Smooth muscle cell (in vitro differentiated cells): ENCODE data around the gene TTLL5. TPM values are rescaled to one million over a fixed set of nuclear protein-coding genes. Genes with fewer than 3 reads are reported as not detected.

ENCODE experiments used
- DNase-seq: peaks from one replicate; lab custom pipeline; 2025; ENCODE audit not compliant: unreplicated experiment; lab: John Stamatoyannopoulos, UW
- H2AFZ ChIP-seq: fragments of 200-600 bp; sonication (generic); 2 replicates; pipeline ENCODE4 v1.6.0; 2016; ENCODE audit warnings: antibody characterized with exemption, low read depth, mild to moderate bottlenecking
- H3F3A ChIP-seq: fragments of 200-600 bp; sonication (generic); 2 replicates; pipeline ENCODE4 v1.6.0; 2017; ENCODE audit warnings: antibody characterized with exemption, low read depth
- H3K27ac ChIP-seq: fragments of 200-600 bp; sonication (generic); 2 replicates; pipeline ENCODE4 v1.5.1; 2016; ENCODE audit warnings: low read depth, mild to moderate bottlenecking
- H3K27me3 ChIP-seq: fragments of 200-600 bp; sonication (generic); 2 replicates; pipeline ENCODE4 v1.6.1; 2016; ENCODE audit warnings: low read depth, mild to moderate bottlenecking
- H3K36me3 ChIP-seq: fragments of 200-600 bp; sonication (generic); 2 replicates; pipeline ENCODE4 v1.5.1; 2016; ENCODE audit warnings: low read depth
- H3K4me1 ChIP-seq: fragments of 200-600 bp; sonication (generic); 2 replicates; pipeline ENCODE4 v1.5.1; 2016; ENCODE audit warnings: low read depth
- H3K4me2 ChIP-seq: fragments of 200-600 bp; sonication (generic); 2 replicates; pipeline ENCODE4 v1.6.0; 2016; ENCODE audit warnings: mild to moderate bottlenecking
- H3K4me3 ChIP-seq: fragments of 200-600 bp; sonication (generic); 2 replicates; pipeline ENCODE4 v1.5.1; 2016; ENCODE audit warnings: mild to moderate bottlenecking
- H3K79me2 ChIP-seq: fragments of 200-600 bp; sonication (generic); 2 replicates; pipeline ENCODE4 v1.6.0; 2016; ENCODE audit warnings: low read depth, mild to moderate bottlenecking
- H3K9ac ChIP-seq: fragments of 200-600 bp; sonication (generic); 2 replicates; pipeline ENCODE4 v1.6.0; 2016; ENCODE audit warnings: low read depth
- H3K9me3 ChIP-seq: fragments of 200-600 bp; sonication (generic); replicated peaks from 2 replicates; pipeline ENCODE4 v1.5.1; 2016; ENCODE audit warnings: low read depth
- H4K20me1 ChIP-seq: fragments of 200-600 bp; sonication (generic); 2 replicates; pipeline ENCODE4 v1.6.0; 2016; ENCODE audit warnings: low read depth
- CTCF ChIP-seq: fragments of 200-600 bp; sonication (generic); IDR thresholded peaks from 2 replicates; pipeline ENCODE4 v1.5.1; 2017; ENCODE audit warnings: borderline replicate concordance, mild to moderate bottlenecking, antibody characterized with exemption; ENCODE audit not compliant: insufficient read depth, poor library complexity, severe bottlenecking
- whole genome bisulfite sequencing: methylation state at CpG from one replicate; pipeline ENCODE4 v1.1.7; 2016; ENCODE audit warnings: low lambda C conversion rate; 5-methylcytosine and 5-hydroxymethylcytosine counted together
- polyA plus RNA-seq: library from polyadenylated mRNA; unstranded; fragments of >200 nt; fragmentation: Nextera tagmentation; extraction: Ambion mirVana; gene quantifications from 2 replicates; pipeline ENCODE4 v1.2.1, GENCODE V29; 2016
- total RNA-seq: library from RNA; depleted of rRNA; stranded (reverse); fragments of >200 nt; gene quantifications from 2 replicates; pipeline ENCODE4 v1.2.3, GENCODE V29; 2014

Gene TTLL5
- total and polyA plus RNA-seq, 2 experiments from 2014 or later, result 12.6 to 38.0 TPM

GRCh38 chr14:75615200-75615599 is 45.8 kb upstream of the TTLL5 start:
- peaks cover 6% of the 10 kb centered on the region for H3K4me1 ChIP-seq
- no peak overlapping the region for H3K27ac ChIP-seq
- H3K4me2 ChIP-seq, result no peak overlapping the region
- no peak overlapping the region for H2AFZ ChIP-seq
- TF ChIP-seq CTCF, result no peak
- no peaks in the 10 kb centered on the region for H3K27me3 ChIP-seq
- peaks cover 15% of the 10 kb centered on the region for H3F3A ChIP-seq
- no peak overlapping the region for H3K9ac ChIP-seq
- no peak for DNase-seq
- H3K79me2 ChIP-seq, result no peaks in the 10 kb centered on the region
- H3K4me3 ChIP-seq, result no peak overlapping the region
- WGBS, result 94% methylated on average over 4 of the region's 4 CpGs
- no peaks in the 10 kb centered on the region for H3K36me3 ChIP-seq
- no peaks in the 10 kb centered on the region for H4K20me1 ChIP-seq
- H3K9me3 ChIP-seq, result no peaks in the 10 kb centered on the region

- TF ChIP-seq CTCF, result no peak
- Histone ChIP-seq H3K4me1 (no peaks in the 10 kb centered on the region), H3K79me2 (no peaks in the 10 kb centered on the region), H3K4me3 (no peak overlapping the region), H3K4me2 (no peak overlapping the region), H3F3A (no peaks in the 10 kb centered on the region), H3K9ac (no peak overlapping the region), H3K27me3 (no peaks in the 10 kb centered on the region), H3K27ac (no peak overlapping the region), H3K9me3 (no peaks in the 10 kb centered on the region), H3K36me3 (no peaks in the 10 kb centered on the region), H2AFZ (no peak overlapping the region), H4K20me1 (no peaks in the 10 kb centered on the region)
- no peak for DNase-seq
- 47% methylated on average over 1 of the region's 1 CpG for WGBS
Observed at GRCh38 chr14:75619548-75619947, 41.5 kb upstream of the TTLL5 start.

- TF ChIP-seq CTCF, result no peak
- Histone ChIP-seq H3K27me3 (no peaks in the 10 kb centered on the region), H3K9me3 (no peaks in the 10 kb centered on the region), H3K4me1 (no peaks in the 10 kb centered on the region), H2AFZ (no peak overlapping the region), H3K36me3 (no peaks in the 10 kb centered on the region), H3K4me3 (no peak overlapping the region), H3K79me2 (no peaks in the 10 kb centered on the region), H4K20me1 (no peaks in the 10 kb centered on the region), H3K9ac (no peak overlapping the region), H3K27ac (no peak overlapping the region), H3K4me2 (no peak overlapping the region), H3F3A (no peaks in the 10 kb centered on the region)
- 96% methylated on average over 3 of the region's 3 CpGs for WGBS
- no peak for DNase-seq
Observed at GRCh38 chr14:75625034-75625433, 36.0 kb upstream of the TTLL5 start.

GRCh38 chr14:75626396-75626795 is 34.6 kb upstream of the TTLL5 start:
- H3K27me3 ChIP-seq, result no peaks in the 10 kb centered on the region
- 100% methylated on average over 3 of the region's 3 CpGs for WGBS
- no peaks in the 10 kb centered on the region for H3K36me3 ChIP-seq
- H3K27ac ChIP-seq, result no peak overlapping the region
- H3K4me3 ChIP-seq, result no peak overlapping the region
- no peak overlapping the region for H3K9ac ChIP-seq
- no peak overlapping the region for H2AFZ ChIP-seq
- H3K4me2 ChIP-seq, result no peak overlapping the region
- no peaks in the 10 kb centered on the region for H3K79me2 ChIP-seq
- TF ChIP-seq CTCF, result no peak
- H3F3A ChIP-seq, result no peaks in the 10 kb centered on the region
- no peaks in the 10 kb centered on the region for H4K20me1 ChIP-seq
- DNase-seq, result no peak
- peaks cover 8% of the 10 kb centered on the region for H3K4me1 ChIP-seq
- no peaks in the 10 kb centered on the region for H3K9me3 ChIP-seq
